ENCODE measurements around the gene MEP1B. TPM values are rescaled to one million over a fixed set of nuclear protein-coding genes. Genes with fewer than 3 reads are reported as not detected.

The MEP1B gene
- total RNA-seq, 3 donors from 2014 or later, result 0.15 to 0.33 TPM; not detected in 1

DNA sequence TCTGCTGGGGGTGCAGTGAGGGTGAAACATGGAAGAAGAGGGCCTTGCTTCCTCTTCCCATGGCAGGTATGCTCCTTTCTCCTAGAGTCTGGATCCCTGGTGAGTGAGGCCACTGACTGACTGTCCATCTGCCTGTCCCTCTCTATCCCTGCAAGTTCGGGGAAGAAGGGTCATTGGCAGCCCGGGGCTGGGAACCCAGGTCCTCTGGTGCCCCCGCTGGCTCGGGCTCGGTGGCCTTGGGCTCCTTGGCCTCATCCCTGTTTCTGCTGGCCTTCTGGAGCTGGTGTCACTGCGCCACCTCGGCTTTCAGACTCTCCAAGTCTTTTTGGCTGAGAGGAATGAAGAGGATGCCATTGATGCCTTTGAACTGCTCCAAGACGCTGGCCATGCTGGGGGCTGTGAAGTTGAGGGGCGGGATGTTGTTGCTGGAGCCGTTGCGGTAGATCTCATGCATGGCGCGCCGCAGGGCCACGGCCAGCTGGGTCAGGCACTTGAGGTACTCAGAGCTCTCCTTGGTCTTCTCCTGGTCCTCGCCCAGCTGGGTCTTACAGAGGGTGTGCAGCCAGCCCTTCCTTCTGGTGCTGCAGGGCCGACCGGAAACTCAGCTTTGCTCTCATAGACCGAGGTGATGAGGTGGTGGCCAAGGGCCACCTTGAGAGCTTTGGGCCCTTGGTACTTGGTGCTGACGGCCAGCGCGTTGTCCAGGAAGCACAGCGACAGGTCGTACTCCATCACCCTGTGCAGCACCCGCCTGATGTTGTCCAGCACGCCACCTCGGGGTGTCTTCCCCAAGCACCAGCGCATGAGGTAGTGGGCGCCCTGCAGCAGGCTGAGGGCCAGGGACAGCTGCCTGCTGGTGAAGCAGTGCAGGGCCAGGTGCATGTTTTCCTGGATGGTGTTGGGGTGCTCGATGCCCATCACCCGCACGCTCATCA is 6.3 kb downstream of the MEP1B start:
- DNase-seq (ENCODE audit: low spot score in 2 of 2), result no peak
- no peaks in the 10 kb centered on the region for H3K36me3 ChIP-seq
- H3K4me3 ChIP-seq, result no peak overlapping the region
- TF ChIP-seq POLR2AphosphoS5 (IDR thresholded peaks at IDR 0.05) (no peak), POLR2A (IDR thresholded peaks at IDR 0.05) (no peak)
- TF ChIP-seq, protein P1, sequence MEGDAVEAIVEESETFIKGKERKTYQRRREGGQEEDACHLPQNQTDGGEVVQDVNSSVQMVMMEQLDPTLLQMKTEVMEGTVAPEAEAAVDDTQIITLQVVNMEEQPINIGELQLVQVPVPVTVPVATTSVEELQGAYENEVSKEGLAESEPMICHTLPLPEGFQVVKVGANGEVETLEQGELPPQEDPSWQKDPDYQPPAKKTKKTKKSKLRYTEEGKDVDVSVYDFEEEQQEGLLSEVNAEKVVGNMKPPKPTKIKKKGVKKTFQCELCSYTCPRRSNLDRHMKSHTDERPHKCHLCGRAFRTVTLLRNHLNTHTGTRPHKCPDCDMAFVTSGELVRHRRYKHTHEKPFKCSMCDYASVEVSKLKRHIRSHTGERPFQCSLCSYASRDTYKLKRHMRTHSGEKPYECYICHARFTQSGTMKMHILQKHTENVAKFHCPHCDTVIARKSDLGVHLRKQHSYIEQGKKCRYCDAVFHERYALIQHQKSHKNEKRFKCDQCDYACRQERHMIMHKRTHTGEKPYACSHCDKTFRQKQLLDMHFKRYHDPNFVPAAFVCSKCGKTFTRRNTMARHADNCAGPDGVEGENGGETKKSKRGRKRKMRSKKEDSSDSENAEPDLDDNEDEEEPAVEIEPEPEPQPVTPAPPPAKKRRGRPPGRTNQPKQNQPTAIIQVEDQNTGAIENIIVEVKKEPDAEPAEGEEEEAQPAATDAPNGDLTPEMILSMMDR (IDR thresholded peaks at IDR 0.05), result no peak
- H3K4me1 ChIP-seq, result no peaks in the 10 kb centered on the region
- no peaks in the 10 kb centered on the region for H3K9me3 ChIP-seq
- intact Hi-C loops (cut with DNase I; ENCODE audit: low total_unique reads), result no loop called here
- no peaks in the 10 kb centered on the region for H3K27me3 ChIP-seq
- no peak overlapping the region for H3K27ac ChIP-seq

DNA sequence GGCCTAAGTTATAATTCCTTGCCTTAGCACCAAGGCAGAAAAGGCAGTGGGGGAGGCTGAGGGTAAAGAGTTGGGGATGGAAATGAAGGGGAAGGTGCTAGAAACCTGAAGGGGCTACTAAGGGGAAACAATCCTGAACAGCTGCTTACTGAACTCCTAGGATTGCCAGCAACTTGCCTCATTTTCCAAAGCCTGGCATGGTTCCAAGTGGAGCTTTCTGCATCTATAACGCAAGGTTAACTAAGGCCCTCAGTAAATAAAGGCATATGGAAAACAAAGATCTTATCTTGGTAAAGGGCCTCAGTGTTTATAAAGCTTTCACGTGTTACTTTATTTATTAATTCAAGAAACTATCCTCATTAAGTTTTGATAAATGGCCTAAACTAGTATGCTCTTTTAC is 10.9 kb downstream of the MEP1B start:
- no peaks in the 10 kb centered on the region for H3K36me3 ChIP-seq
- DNase-seq (ENCODE audit: low spot score in 2 of 2), result no peak
- H3K9me3 ChIP-seq, result no peaks in the 10 kb centered on the region
- TF ChIP-seq POLR2AphosphoS5 (IDR thresholded peaks at IDR 0.05), result no peak
- no peak for TF ChIP-seq POLR2A (IDR thresholded peaks at IDR 0.05)
- TF ChIP-seq, protein P1 (IDR thresholded peaks at IDR 0.05), result no peak
- no peak overlapping the region for H3K27ac ChIP-seq
- intact Hi-C loops (cut with DNase I; ENCODE audit: low total_unique reads), result no loop called here
- no peaks in the 10 kb centered on the region for H3K27me3 ChIP-seq
- H3K4me3 ChIP-seq, result no peak overlapping the region
- H3K4me1 ChIP-seq, result no peaks in the 10 kb centered on the region

DNA sequence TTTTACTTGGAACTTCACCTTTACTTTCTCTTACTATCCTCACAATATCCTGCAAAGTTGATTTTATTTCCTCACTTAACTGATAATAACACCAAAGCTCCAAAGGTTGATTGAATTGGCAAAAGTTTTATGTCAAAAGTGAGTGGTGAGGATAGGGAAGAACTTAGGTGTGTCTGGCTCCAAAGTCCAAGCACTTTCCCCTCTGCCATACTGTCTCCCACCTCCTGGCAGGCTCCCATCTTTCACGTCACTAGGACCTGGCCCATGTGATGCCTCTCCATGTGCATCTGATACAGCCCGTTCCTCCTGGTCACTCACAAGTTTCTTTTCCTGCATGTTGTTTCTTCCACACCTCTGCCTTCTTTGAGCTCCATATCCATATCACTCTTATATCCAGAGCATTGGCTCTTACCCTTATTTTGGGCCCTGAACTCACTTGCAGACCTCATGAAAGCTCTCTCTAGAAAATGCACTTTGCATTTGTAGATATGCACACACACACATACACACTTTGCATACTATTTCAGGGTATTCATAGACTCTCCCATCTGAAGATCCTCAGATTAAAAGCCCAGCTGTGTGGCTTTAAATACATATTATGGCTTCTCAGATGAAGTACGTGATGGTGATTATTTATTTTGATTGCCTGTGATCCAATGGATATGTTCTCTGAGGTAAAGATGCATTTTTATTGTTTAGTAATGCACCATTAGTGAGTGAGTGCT is 12.3 kb downstream of the MEP1B start:
- no peak overlapping the region for H3K4me3 ChIP-seq
- H3K9me3 ChIP-seq, result no peaks in the 10 kb centered on the region
- H3K36me3 ChIP-seq, result no peaks in the 10 kb centered on the region
- no peak overlapping the region for H3K27ac ChIP-seq
- no peaks in the 10 kb centered on the region for H3K27me3 ChIP-seq
- TF ChIP-seq POLR2AphosphoS5 (IDR thresholded peaks at IDR 0.05), result no peak
- TF ChIP-seq, protein P1 (IDR thresholded peaks at IDR 0.05), result no peak
- TF ChIP-seq POLR2A (IDR thresholded peaks at IDR 0.05), result no peak
- no peaks in the 10 kb centered on the region for H3K4me1 ChIP-seq
- no peak for DNase-seq (ENCODE audit: low spot score in 2 of 2)
- intact Hi-C loops (cut with DNase I; ENCODE audit: low total_unique reads), result no loop called here

DNA sequence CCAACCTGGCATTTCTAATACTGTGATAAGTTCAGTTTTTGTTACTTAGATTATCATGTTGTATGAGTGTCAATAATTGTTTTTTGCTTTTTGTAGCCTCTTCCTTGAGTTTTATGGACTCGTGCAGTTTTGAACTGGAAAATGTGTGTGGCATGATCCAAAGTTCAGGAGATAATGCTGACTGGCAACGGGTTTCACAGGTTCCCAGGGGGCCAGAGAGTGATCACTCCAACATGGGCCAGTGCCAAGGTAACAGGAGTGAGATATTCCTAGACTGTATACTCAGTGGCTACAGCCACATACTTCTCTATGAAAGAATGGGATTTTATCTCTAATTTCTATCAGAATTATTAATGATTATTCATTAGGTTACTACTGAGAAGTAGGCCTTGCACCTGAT is 18.2 kb downstream of the MEP1B start:
- no peaks in the 10 kb centered on the region for H3K36me3 ChIP-seq
- H3K9me3 ChIP-seq, result no peaks in the 10 kb centered on the region
- no peak overlapping the region for H3K27ac ChIP-seq
- H3K4me3 ChIP-seq, result no peak overlapping the region
- no peak for DNase-seq (ENCODE audit: low spot score in 2 of 2)
- H3K27me3 ChIP-seq, result no peaks in the 10 kb centered on the region
- TF ChIP-seq, protein P1 (IDR thresholded peaks at IDR 0.05), result no peak
- TF ChIP-seq POLR2A (IDR thresholded peaks at IDR 0.05) (no peak), POLR2AphosphoS5 (IDR thresholded peaks at IDR 0.05) (no peak)
- no peaks in the 10 kb centered on the region for H3K4me1 ChIP-seq
- intact Hi-C loops (cut with DNase I; ENCODE audit: low total_unique reads), result no loop called here

DNA sequence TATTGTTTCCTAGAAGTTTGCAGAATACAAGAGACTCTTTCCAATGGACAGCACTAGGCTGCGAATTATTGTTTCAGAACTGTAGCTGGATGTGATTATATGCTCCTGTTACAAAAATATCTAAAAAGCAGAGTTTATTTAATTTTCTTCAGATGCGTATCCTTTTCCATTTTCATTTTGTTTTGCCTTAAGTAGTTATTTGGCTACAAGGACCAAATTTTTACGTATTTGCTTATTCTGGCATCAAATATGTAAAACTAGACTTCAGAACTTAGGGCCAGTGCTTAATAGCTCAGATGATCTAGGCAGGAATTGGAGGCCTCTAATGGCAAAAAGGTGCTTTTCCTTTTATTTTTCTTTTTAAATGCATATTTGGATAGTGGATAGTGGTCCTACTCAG is 18.7 kb downstream of the MEP1B start:
- no peaks in the 10 kb centered on the region for H3K9me3 ChIP-seq
- H3K4me1 ChIP-seq, result no peaks in the 10 kb centered on the region
- H3K36me3 ChIP-seq, result no peaks in the 10 kb centered on the region
- no peak overlapping the region for H3K4me3 ChIP-seq
- H3K27ac ChIP-seq, result no peak overlapping the region
- DNase-seq (ENCODE audit: low spot score in 2 of 2), result no peak
- H3K27me3 ChIP-seq, result no peaks in the 10 kb centered on the region
- TF ChIP-seq POLR2AphosphoS5 (IDR thresholded peaks at IDR 0.05) (no peak), POLR2A (IDR thresholded peaks at IDR 0.05) (no peak)
- TF ChIP-seq, protein P1 (IDR thresholded peaks at IDR 0.05), result no peak
- intact Hi-C loops (cut with DNase I; ENCODE audit: low total_unique reads), result no loop called here
